K562 (cell line): ENCODE data around the gene DIP2C. TPM values are rescaled to one million over a fixed set of nuclear protein-coding genes. Genes with fewer than 3 reads are reported as not detected.

Source experiments
- ATAC-seq: fragments of 200-7000 bp; cut with Tn5 transposase; 3 replicates; pipeline ENCODE4 v1.9.1; 2020; ENCODE audit warnings: moderate library complexity
- BruUV-seq: library from RNA; stranded (reverse); fragments of 400-500 nt; replicated peaks from 2 replicates; lab custom pipeline; 2021; lab: Mats Ljungman, UMichigan
- CTCF ChIA-PET: fragments of 300-600 bp; formaldehyde crosslinking; extraction: SDS; loops from one replicate; lab custom pipeline; 2021; ENCODE audit warnings: low intra/inter-chr PET ratio; lab: Yijun Ruan, JAX
- POLR2A ChIA-PET: fragments of 300-600, 350-650 bp; sonication (Branson Sonifier 250); formaldehyde crosslinking; extraction: SDS; loops from one replicate; lab custom pipeline; 2021; ENCODE audit warnings: antibody characterized with exemption, inconsistent platforms; lab: Yijun Ruan, JAX
- DNase-seq, 4 experiments: peaks; one replicate each; pipeline versions ENCODE4 v3.0.0 to v3.0.0-alpha.2; 2011 to 2018; ENCODE audit warnings: low spot score in 3 of 4, mixed read lengths in 3 of 4; ENCODE audit errors: extremely low read depth in 1 of 4
- FAIRE-seq: peaks from 2 replicates; lab custom pipeline; 2011; peaks lifted over from hg19 to GRCh38; lab: Jason Lieb, UNC
- H2AFZ ChIP-seq: 2 replicates; pipeline ENCODE4 v1.6.0; 2011; ENCODE audit warnings: low read depth, low read length, control low read depth, inconsistent platforms
- H3K27ac ChIP-seq: fragments of 200-600 bp; 3 replicates; pipeline ENCODE4 v1.8.0; 2011; ENCODE audit warnings: low read depth, mild to moderate bottlenecking, control low read depth, inconsistent platforms, low read length, moderate library complexity, mixed read lengths; ENCODE audit errors: extremely low read depth
- H3K27me3 ChIP-seq, 2 experiments: fragments of 300-600 bp in 1 of 2; 2 replicates in 1 of 2; 3 replicates in 1 of 2; pipeline versions ENCODE4 v1.6.0 to v1.8.0; 2011; ENCODE audit warnings: inconsistent platforms in 2 of 2, low read length in 2 of 2, mild to moderate bottlenecking in 1 of 2, mixed read lengths in 1 of 2, moderate library complexity in 1 of 2; ENCODE audit not compliant: control insufficient read depth in 2 of 2, insufficient read depth in 2 of 2
- H3K36me3 ChIP-seq: fragments of 300-600 bp; 3 replicates; pipeline ENCODE4 v1.8.0; 2011; ENCODE audit warnings: mild to moderate bottlenecking, low read length, inconsistent platforms; ENCODE audit not compliant: control insufficient read depth, insufficient read depth
- H3K4me1 ChIP-seq, 2 experiments: fragments of 200-600 bp in 1 of 2; replicated peaks in 1 of 2; 2 replicates in 1 of 2; 3 replicates in 1 of 2; pipeline versions ENCODE4 v1.5.1 to v1.8.0; 2011; ENCODE audit warnings: inconsistent platforms in 2 of 2, low read length in 2 of 2, mild to moderate bottlenecking in 1 of 2, mixed read lengths in 1 of 2, moderate library complexity in 1 of 2; ENCODE audit not compliant: control insufficient read depth in 2 of 2, insufficient read depth in 2 of 2
- H3K4me2 ChIP-seq: 2 replicates; pipeline ENCODE4 v1.6.1; 2011; ENCODE audit warnings: low read length, control low read depth, inconsistent platforms, mixed read lengths; ENCODE audit not compliant: insufficient read depth
- H3K4me3 ChIP-seq: fragments of 200-600 bp; sonication (generic), shearing (Covaris generic); 2 replicates; pipeline ENCODE4 v1.5.1; 2016; ENCODE audit warnings: control low read depth, inconsistent platforms
- H3K79me2 ChIP-seq: fragments of 200-600 bp; 3 replicates; pipeline ENCODE4 v1.8.0; 2011; ENCODE audit warnings: low read length, inconsistent platforms; ENCODE audit not compliant: control insufficient read depth, insufficient read depth
- H3K9ac ChIP-seq, 2 experiments: 2 replicates each; pipeline versions ENCODE4 v1.6.0 to v1.6.1; 2011; ENCODE audit warnings: low read depth in 2 of 2, low read length in 2 of 2, control low read depth in 1 of 2, inconsistent platforms in 1 of 2, mild to moderate bottlenecking in 1 of 2, mixed read lengths in 1 of 2; ENCODE audit not compliant: insufficient read depth in 1 of 2
- H3K9me1 ChIP-seq: one replicate; pipeline ENCODE4 v1.6.0; 2011; ENCODE audit warnings: inconsistent platforms, mild to moderate bottlenecking, low read length, moderate library complexity; ENCODE audit not compliant: control insufficient read depth, insufficient read depth
- H3K9me3 ChIP-seq: replicated peaks from 2 replicates; pipeline ENCODE4 v1.5.1; 2011; ENCODE audit warnings: low read depth, low read length, inconsistent platforms; ENCODE audit not compliant: control insufficient read depth, insufficient read depth
- H4K20me1 ChIP-seq: replicated peaks from 2 replicates; pipeline ENCODE4 v1.6.1; 2011; ENCODE audit warnings: low read length, inconsistent platforms, mixed read lengths; ENCODE audit not compliant: control insufficient read depth, insufficient read depth
- CREB1 ChIP-seq, 2 experiments: sonication (generic) in 1 of 2; formaldehyde crosslinking in 1 of 2; IDR thresholded peaks; 2 replicates each; pipeline versions ENCODE4 v1.6.1 to v1.8.0; 2012 to 2022; ENCODE audit warnings: inconsistent platforms in 1 of 2, mild to moderate bottlenecking in 1 of 2, missing genetic modification reagents in 1 of 2, moderate library complexity in 1 of 2
- DPF2 ChIP-seq: fragments of 450-650 bp; IDR thresholded peaks from 2 replicates; pipeline ENCODE4 v1.6.1; 2016
- GTF2E2 ChIP-seq: fragments of 200-800 bp; sonication (Bioruptor generic); IDR thresholded peaks from 2 replicates; pipeline ENCODE4 v1.6.1; 2016; ENCODE audit warnings: missing genetic modification characterization, missing compliant biosample characterization
- HDAC6 ChIP-seq: IDR thresholded peaks from 2 replicates; pipeline ENCODE4 v1.6.1; 2012; ENCODE audit warnings: low read depth, mild to moderate bottlenecking, control low read depth, inconsistent platforms, low read length, moderate library complexity
- HNRNPK ChIP-seq: fragments of 200-400 bp; formaldehyde crosslinking; IDR thresholded peaks from one replicate; pipeline ENCODE4 v1.6.1; 2018; ENCODE audit warnings: mild to moderate bottlenecking, low read depth, low read length; ENCODE audit not compliant: poor library complexity, severe bottlenecking
- ID3 ChIP-seq, 2 experiments: fragments of 250-450 bp in 1 of 2; fragments of 450-650 bp in 1 of 2; sonication (Bioruptor Pico) in 1 of 2; IDR thresholded peaks; 2 replicates each; pipeline versions ENCODE4 v1.6.1 to v1.8.0; 2016 to 2021; ENCODE audit warnings: mild to moderate bottlenecking in 2 of 2, moderate library complexity in 2 of 2, missing compliant biosample characterization in 1 of 2, missing genetic modification characterization in 1 of 2
- KAT2B ChIP-seq: IDR thresholded peaks from one replicate; pipeline ENCODE4 v1.6.1; 2012; ENCODE audit warnings: low read depth, mild to moderate bottlenecking, control low read depth, inconsistent platforms, low read length, moderate library complexity
- MAZ ChIP-seq, 2 experiments: fragments of 450-650 bp in 1 of 2; sonication (generic) in 1 of 2; formaldehyde crosslinking; IDR thresholded peaks in 1 of 2; conservative IDR thresholded peaks in 1 of 2; 2 replicates each; pipeline versions ENCODE4 v1.4.0 to v1.5.0; 2020; ENCODE audit warnings: mild to moderate bottlenecking in 1 of 2, missing genetic modification reagents in 1 of 2
- ZBTB11 ChIP-seq, 3 experiments: fragments of 200-800 bp in 1 of 3; fragments of 250-450 bp in 1 of 3; fragments of 450-650 bp in 1 of 3; sonication (Bioruptor Pico) in 1 of 3; sonication (Bioruptor generic) in 1 of 3; formaldehyde crosslinking in 1 of 3; IDR thresholded peaks; 2 replicates each; pipeline versions ENCODE4 v1.6.1 to v1.8.0; 2016 to 2022; ENCODE audit warnings: mild to moderate bottlenecking in 2 of 3, missing genetic modification characterization in 2 of 3, missing compliant biosample characterization in 1 of 3, moderate library complexity in 1 of 3
- ZNF311 ChIP-seq: fragments of 250-450 bp; sonication (Bioruptor Pico); IDR thresholded peaks from 2 replicates; pipeline ENCODE4 v1.4.0; 2020; ENCODE audit warnings: mild to moderate bottlenecking, moderate library complexity
- ZNF431 ChIP-seq: sonication (generic); formaldehyde crosslinking; IDR thresholded peaks from 2 replicates; pipeline ENCODE4 v1.8.0; 2022; ENCODE audit warnings: mild to moderate bottlenecking, missing genetic modification reagents
- WGBS: fragments of 100-300 bp; shearing (Covaris generic); methylation state at CpG from one replicate; pipeline ENCODE4 v1.1.6; 2016; ENCODE audit warnings: low coverage, mixed read lengths; ENCODE audit not compliant: insufficient coverage; ENCODE audit errors: missing lambda C conversion rate; 5-methylcytosine and 5-hydroxymethylcytosine counted together
- in situ Hi-C: fragments of 300-500 bp; cut with MboI; formaldehyde crosslinking; loops from 4 replicates; pipeline ENCODE4 v1.15.0; 2018; ENCODE audit warnings: inconsistent platforms, mixed read lengths
- intact Hi-C: fragments of 100-400 bp; cut with micrococcal nuclease; formaldehyde crosslinking; loops from 2 replicates; pipeline ENCODE4 v1.14.2; 2022
- polyA plus RNA-seq, 8 experiments: library from polyadenylated mRNA; depleted of rRNA in 4 of 8; stranded (reverse) in 5 of 8; unstranded in 3 of 8; fragments of >200 nt; fragmentation: Nextera tagmentation in 2 of 8; fragmentation: Illumina TruSeq in 1 of 8; extraction: Ambion mirVana in 2 of 8; extraction: Trizol in 1 of 8; gene quantifications; 2 replicates each; pipeline versions ENCODE4 v1.2.1 to v1.2.3, GENCODE V29; 2011 to 2014; ENCODE audit warnings: inconsistent platforms in 1 of 8, missing spikeins in 1 of 8
- total RNA-seq, 7 experiments: library from RNA; depleted of rRNA in 6 of 7; stranded (reverse); fragments of >200 nt in 6 of 7; fragmentation: Illumina TruSeq in 2 of 7; extraction: Trizol in 2 of 7; gene quantifications; 2 replicates each; pipeline versions ENCODE4 v1.2.1 to v1.2.3, GENCODE V29; 2011 to 2021; ENCODE audit warnings: low replicate concordance in 1 of 7

Gene DIP2C
- total and polyA plus RNA-seq, 9 of the 15 experiments (the other 6 are each of a cell fraction or from before 2014, with no cell fraction given): 0.01 TPM; not detected in 8

- TF ChIP-seq GTF2E2 (tag) (no peak), ID3 (CRISPR knock-in tag; IDR thresholded peaks at IDR 0.05) (no peak), ID3 (tag; IDR thresholded peaks at IDR 0.05) (no peak)
- TF ChIP-seq, all 486 proteins: peak for 0
Observed at GRCh38 chr10:494149-494542, 195.3 kb downstream of the DIP2C start (continued).

- FAIRE-seq: no peak
- CTCF ChIA-PET: no interaction called here
Observed at GRCh38 chr10:493391-494148, 195.9 kb downstream of the DIP2C start.

More at GRCh38 chr10:493391-494148, 195.9 kb downstream of the DIP2C start:
- Histone ChIP-seq H3K4me2 (no peak overlapping the region), H3K9ac (no peak overlapping the region), H3K36me3 (no peaks in the 10 kb centered on the region), H3K4me1 (no peaks in the 10 kb centered on the region), H3K4me3 (no peak overlapping the region), H3K27me3 (peaks cover 21 to 70% of the 10 kb centered on the region in 2 experiments), H4K20me1 (peaks cover 4% of the 10 kb centered on the region; the same call in 1 of the 2 replicates), H3K79me2 (no peaks in the 10 kb centered on the region), H3K9me1 (no peaks in the 10 kb centered on the region), H3K9me3 (no peaks in the 10 kb centered on the region), H2AFZ (no peak overlapping the region), H3K27ac (no peak overlapping the region)
- ATAC-seq: no peak
- no TSS peak for BruUV-seq
- in situ Hi-C loops (no loop called here), intact Hi-C loops (no loop called here)
- TF ChIP-seq DPF2: no peak
- no peak for TF ChIP-seq ZBTB11 (CRISPR knock-in tag; IDR thresholded peaks at IDR 0.05)
- TF ChIP-seq MAZ (CRISPR knock-in tag; conservative IDR thresholded peaks at IDR 0.05 in 1 of 2, IDR thresholded peaks at IDR 0.05 in 1 of 2): no peak
- TF ChIP-seq KAT2B: no peak
- no peak for TF ChIP-seq HDAC6
- TF ChIP-seq ZNF311: no peak
- no peak for TF ChIP-seq CREB1 (IDR thresholded peaks at IDR 0.05)
- no peak for TF ChIP-seq CREB1 (CRISPR knock-in tag; IDR thresholded peaks at IDR 0.05)
- TF ChIP-seq GTF2E2 (tag): no peak
- TF ChIP-seq HNRNPK: no peak
- TF ChIP-seq ZNF431 (CRISPR knock-in tag): no peak
- 0% methylated on average over 21 of the region's 21 CpGs for WGBS
- no peak for DNase-seq
- POLR2A ChIA-PET: no interaction called here
